NCI-H2029 treated with DMSO at 0.1 percent for 48 hours (cell line): ENCODE data around the gene CARD10.

Experiments
- DNase-seq: peaks from one replicate; lab custom pipeline; 2025; lab: John Stamatoyannopoulos, UW

The CARD10 gene

DNA sequence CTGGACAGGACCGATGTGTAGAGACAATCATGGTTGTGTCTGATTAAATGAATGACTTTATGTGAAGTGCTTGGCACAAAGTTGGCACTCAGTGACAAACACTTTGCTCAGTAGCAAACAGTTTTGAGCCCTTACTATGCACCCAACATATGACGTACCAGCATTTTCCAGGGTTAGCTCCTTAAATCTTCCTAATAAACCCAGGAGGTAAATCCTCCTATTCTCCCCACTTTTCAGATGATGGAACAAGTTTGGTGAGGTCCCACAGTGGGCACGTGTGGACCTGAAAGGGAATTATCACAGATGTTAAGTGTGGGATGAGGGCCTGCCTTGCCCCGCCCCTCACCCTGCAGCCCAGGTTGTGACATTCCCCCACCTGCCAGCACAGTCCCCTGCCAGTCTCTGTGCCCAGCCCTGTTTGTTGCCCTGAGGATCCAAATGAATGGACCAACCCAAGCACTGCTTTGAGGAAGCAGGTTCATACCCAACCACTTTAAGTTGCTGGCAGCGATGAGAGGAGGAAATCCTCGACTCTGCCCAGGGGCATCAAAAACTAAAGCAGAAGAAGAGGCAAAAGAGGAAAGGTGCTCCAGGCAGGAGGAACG, 6.6 kb upstream of the CARD10 start:
- DNase-seq, result no peak

DNA sequence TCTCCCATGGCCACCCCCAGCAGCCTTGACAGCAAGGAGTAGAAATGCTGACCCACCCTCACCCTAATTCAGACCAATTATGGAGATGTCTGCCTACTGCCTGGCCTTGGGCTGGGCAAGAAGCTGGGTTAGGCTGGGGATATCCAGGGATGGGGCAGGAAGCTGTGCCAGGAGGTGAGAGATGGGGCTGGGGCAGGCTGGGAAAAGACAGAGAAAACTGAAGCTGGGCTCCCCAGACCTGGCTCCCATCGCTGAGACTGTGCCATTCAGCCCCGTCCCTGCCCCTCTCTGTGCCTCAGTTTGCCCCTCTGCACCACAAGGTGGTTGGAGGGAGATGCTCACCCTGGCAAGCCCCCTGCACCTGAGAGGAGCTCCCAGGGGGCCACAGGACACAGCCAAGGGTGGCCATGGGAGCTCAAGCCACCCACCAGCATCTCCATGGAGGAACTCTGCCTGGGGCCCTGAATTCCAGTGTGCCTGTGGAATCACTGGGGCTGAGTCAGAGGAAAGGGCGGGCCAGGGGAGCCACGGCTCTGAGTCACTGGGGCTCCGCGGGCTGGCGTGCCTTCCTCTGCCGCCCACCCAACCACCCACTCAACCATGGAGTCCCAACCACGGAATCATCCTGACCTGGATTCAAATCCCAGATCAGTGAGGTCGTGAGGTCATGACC, 6.0 kb upstream of the CARD10 start:
- DNase-seq, result no peak

DNA sequence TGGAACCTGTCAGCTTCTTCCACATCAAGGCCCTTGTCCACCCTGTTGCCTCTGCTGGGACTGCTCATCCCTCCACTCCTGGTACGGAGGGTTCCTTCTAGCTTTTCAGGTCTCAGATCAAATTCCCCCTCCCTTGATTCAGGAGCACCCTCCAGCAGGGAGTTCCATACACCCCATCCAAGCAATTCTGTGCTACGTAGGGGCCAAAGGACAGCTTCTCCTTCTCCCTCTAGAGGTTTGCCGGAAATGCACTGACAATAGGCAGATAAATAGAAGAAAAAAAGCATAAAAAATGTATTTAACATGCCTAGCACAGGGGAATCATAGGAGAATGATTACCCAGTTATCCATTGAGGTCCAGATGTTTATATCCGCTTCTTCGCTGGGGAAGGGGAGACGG, 3.3 kb upstream of the CARD10 start:
- no peak for DNase-seq

DNA sequence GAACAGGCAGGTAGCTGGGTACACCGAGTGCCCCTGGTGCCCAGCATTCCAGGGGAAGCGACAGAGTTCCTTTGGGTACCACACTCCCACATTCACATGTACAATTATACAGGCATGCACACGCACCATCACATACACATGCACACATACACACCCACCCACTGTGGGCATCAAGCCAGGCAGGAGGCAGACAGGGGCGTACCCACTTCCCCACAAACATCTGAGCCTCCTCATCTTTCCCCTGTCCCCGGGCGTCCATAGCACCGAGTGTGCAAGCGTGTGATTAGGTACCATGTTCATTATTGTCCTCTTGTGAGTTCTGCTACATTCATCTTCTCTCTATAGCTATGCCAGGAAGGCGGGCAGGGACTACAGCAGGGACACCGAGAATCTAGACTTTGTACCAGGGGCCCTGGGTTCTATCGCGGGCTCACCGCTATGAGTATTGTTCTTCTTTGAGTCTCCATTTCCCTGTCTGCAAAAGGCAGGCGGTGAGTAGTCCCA, 2.1 kb upstream of the CARD10 start:
- DNase-seq, result no peak

DNA sequence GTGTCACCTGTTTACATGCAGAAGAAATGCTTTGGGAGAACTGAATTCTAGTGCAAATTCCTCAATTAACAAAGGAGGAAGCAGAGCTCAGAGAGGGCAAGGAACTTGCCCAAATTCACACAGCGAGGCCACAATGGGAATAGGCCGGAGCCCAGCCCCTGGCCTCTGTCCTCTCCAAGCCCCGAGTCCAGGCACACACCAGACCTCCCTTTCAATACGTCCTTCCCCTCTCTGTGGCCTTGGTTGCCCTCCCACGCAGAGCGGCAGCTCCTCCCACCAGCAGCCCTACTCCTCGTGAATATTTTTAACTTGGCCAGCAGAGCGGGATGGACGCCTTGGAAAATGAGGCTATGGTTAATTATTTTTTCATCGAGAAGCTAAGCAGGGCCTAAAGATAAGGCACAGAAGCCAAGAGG, 1.6 kb upstream of the CARD10 start:
- no peak for DNase-seq

DNA sequence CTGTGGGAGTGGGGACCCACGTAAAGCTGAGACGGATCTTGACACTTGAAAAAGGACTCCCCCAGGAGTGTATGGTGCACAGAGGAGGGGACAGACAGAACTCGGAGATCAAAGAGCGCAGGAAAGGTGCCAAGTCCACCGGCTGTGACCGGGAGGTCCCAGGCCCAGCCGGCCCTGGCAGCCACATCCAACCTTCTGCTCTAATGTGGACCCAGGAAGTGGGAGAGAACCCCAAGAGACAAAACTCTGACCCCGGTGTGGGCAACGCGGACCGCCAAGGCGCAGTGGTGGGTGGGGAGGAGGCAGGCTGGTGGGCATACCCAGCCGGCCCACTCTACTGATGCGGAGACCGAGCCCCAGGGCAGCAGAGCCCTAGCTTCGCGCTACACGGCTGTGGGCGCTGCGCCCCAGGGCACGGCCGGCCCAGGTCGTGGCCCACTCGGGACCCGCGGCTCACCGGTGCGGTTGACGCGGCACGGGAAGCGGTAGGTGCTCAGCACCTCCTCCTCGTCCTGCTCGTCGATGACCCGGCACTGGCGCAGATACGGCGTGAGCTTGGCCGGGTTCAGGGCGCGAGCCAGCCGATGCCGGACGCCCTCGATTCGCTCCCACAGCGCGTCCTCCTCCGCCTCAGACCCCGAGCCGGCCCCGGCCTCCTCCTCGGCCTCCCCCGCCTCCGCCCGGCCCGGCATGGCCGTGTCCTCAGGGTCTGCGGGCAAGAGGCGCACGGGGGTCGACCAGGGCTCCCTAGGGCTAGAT, 527 bp downstream of the CARD10 start:
- DNase-seq, result no peak

DNA sequence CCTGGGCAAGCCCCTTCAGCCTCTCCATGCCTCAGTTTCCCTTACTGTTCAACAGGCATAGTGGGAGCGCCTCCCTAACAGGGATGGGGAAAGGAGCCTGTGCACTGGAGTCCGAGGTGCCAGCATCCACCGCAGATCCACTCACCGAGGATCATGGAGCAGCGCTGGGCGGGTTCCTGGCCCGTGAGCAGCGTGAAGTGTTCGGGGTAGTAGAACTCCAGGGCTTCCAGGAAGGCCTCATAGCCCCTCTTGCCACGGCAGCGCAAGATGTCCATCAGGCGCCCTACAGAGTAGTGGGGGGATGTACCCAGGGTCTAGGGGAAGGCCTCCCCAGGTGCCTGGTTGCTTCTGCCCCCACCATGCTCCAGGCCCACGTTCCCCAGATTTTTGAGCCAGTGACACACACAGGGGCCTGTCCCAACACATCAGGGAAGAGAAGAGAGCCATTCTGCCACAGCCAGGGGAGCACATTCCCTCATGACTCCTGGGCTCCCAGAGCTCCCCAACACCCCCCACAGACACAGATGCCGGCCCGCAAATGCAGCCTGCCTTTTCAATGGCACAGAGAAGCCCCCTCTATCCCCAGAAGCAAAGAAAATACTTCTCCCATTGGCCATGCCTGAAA, 1.3 kb downstream of the CARD10 start:
- DNase-seq, result no peak

DNA sequence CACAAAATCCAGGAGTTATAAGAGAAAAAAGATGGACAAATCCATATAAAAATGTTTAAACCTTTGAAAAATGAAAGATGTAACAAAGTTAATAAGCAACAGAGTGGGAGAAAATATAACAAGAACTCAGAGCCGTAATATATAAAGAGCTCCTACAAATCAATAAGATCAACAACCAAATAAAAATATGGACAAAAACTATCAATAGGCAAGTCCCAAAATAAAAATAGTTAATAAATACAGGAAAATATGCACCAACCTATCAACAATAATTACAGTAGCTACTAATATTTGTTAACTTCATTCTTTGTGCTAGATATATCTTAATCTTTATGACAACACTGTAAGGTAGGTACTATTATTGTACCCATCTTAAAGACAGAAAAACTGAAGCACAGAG, 2.8 kb downstream of the CARD10 start:
- DNase-seq, result no peak

DNA sequence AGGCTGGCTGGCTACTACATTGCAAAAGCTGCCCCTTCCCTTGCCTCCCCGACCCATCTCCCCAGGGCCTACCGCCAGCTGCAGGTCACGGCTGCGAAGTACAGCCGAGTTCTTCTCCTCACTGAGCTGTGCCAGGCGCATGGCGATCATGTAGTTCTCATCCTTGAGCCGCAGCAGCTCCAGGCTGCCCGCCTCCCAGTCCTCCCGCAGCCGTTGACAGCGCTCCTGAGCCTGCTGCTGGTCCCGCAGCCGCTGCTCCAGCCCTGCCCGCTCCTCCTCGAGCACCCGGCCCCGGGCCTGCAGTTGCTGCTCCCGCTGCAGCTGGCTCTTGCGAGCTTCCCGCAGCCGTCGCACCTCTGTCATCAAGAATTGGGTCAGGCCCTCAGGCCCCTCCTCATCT, 3.3 kb downstream of the CARD10 start:
- DNase-seq, result no peak

DNA sequence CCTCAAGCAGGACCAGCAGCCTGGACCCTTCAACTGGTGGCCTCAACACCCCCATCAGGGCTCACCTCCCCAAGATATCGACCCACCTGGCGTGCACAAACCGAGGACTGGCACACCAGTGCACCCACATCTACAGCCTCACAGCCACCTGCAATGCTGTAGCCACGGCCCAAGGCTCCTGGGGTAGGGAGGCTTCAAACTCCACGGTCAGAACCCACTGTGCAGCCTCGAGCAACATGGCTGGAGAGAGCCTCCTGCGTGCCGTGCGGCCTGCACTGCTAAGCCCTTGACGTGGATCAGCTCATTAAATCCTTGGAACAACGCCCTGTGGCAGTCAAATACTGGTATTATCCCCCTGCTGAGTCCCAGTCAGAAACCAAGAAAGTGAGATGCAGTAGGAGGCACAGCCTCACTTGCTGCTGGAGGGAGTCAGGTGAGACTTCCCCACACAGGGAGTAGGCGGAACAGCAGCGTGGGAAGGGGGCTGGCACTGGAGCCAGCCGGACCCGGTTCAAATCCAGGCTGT, 4.6 kb downstream of the CARD10 start:
- no peak for DNase-seq

DNA sequence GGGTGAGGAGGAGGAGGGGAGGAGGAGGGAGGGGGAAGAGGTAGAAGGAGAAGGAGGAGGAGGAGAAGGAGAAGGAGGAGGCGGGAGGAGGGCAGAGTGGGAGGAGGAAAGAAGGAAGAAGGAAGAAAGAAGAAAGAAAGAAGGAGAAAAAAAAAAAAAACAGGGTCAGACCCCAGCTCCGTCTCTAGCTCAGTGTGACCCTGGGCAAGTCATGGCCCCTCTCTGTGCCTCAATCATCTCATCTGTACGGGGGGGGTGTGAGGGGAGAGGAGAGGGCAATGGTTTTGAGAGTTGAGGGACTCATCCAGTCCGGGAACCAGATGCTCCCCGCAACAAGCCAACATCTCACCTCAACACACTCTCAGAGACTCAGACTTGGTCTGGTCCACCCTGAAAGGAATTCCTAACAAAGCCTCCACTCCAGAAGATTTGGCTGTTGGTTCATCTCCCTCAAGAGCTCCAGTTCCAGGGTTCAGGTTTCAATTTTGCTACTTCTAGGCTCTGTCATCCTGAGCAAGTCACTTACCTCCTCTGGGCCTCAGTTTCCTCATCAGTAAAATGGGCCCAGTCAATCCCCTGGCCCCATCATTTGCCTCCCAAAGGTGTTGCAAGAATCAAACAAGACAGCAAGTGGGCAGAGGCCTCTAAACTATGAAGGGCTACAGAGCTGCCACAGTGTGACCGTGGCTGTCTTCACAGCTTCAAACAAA, 7.7 kb downstream of the CARD10 start:
- DNase-seq, result no peak

DNA sequence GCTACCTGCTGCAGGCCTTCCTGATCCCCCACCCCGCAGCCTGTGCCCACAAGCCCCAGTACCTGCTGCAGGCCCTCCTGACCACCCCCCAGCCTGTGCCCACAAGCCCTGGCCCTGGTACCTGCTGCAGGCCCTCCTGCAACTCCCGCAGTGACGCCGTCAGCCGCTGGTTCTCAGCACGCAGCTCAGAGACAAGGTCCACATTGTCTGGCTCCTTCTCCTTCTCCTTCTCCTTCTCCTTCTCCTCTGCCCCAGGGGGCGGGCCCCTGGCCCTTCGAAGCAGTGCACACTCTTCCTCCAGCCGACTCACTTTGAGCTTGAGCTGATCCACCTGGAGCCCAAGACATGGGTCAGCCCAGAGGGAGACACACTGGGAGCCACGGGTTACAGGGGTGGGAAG, 9.1 kb downstream of the CARD10 start:
- no peak for DNase-seq

DNA sequence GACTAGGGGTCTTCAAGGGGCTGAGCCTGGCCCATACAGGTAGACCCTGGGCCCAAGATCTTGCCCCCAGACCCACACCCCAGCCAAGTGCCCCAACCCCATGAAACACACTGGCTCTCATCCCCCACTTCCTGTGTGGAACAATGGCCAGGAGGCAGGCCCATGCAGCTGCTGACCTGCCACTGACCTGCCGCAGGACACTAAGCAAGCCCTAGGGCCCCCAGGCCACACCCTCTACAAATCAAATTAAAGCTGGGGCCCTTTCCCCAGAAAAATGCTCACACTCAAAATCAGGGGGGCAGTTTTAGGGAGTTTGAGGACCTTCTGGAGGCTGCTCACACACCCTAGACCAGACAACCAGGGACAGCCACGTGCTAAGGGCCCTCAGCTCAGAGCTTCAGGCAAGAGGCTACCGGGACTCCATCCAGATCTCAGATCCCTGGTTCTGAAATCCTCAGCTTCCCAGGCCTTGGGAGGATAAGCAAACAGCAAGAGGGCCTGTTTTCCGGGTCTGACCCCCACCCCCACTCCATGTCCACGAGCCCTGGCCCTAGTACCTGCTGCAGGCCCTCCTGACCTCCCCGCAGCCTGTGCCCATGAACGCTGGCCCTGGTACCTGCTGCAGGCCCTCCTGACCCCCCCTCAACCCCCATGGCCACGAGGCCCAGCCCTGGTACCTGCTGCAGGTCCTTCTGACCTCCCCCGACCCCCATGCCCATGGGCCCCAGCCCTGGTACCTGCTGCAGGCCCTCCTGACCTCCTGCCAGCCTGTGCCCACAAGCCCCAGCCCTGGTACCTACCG, 10.0 kb downstream of the CARD10 start:
- DNase-seq, result no peak

DNA sequence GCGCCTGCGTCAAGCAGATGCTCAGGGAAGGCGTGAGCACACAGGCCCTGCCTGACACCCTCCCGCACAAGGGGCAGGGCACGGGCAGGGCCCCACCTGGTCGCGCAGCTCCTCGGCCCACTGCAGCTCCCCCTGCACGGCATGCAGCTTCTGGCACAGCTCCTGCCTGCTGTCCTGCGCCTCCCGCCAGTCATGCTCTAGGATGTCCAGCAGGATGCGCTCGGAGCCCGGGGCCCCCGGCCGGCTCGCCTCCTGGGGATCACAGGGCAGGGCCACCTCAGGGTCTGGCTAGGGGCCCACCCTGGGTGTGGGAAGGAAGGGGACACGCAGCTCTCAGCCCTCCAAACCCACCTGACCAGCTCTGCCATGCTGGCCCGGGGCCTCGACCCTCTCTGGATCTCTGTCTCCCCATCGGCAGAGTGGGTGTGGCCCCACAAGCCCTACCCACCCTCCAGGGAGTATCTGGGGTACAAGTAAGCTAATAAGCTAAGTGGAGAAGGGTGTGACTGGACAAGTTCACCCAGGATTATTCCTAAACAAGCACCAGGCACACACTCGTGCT, 10.7 kb downstream of the CARD10 start:
- no peak for DNase-seq

DNA sequence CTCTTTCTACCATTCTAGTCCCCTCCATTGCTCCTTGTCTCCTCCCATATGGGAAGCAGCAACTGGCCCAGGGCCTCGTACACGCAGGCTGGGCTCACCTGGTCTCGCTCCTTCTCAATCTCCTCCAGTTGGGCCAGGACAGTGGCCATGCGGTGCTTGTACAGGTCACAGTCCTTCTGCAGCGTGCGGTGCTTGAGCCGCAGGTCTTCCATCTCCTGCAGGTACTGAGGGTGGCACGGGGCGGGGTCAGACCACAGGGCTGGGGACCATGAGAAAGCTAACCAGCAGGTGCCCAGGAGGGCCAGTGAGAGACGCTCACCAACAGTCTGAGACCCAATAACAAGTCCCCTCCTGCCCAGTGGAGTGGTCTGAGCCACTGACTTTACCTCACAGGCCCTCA, 11.5 kb downstream of the CARD10 start:
- no peak for DNase-seq

DNA sequence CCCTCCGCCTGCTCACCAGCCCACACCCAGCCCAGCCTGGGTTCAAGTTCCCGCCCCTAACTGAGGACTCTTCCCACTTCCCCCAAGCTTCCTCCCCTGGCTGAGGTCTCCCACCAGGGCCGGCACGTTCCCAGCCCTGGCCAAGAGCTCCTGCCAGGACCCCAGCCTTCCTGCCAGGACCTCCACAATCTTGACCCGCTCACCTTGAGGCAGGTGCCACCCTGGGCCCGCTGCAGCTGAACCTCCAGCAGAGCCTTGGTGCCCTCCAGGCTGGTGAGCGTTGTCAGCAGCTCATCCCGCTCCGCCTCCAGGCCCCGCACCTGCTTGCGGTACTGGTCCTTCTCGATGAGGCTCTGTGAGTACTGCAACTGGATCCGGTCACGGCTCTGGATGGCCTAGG, 13.2 kb downstream of the CARD10 start:
- no peak for DNase-seq

DNA sequence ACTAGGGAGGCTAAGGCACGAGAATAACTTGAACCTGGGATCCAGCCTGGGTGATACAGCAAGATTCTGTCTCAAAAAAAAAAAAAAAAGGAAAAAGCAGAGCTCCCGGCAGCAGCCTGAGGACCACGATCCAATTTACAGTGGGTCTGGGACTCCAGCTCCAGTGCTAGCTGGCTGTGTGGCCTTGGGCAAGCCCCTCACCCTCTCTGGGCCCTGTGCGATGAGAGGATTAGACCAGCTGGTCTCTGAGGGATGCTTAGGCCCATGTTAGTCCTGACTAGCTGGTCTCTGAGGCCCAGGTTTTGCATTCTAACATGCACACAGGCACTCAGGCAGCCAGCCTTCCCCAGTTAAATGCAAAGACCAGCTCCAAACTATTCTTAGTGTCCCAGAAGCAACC, 13.7 kb downstream of the CARD10 start:
- no peak for DNase-seq

DNA sequence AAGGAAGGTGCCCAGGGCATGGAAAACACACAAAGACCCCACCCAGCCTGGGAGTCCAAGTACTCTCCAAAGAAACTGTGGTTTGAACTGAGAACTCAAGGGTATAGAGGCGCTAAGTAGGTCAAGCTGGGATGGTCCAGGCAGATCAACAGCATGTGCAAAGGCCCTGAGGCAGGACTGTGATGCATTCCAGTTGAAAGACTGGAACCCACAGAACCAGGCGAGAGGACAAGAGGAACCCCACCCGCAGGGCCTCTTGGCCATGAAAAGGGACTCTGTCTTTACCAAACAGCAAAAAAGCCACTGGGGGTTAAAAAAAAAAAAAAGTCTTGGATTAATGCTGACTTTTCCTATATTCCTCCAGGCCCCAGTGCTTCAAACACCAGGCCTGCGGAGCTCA, 14.3 kb downstream of the CARD10 start:
- DNase-seq, result no peak

DNA sequence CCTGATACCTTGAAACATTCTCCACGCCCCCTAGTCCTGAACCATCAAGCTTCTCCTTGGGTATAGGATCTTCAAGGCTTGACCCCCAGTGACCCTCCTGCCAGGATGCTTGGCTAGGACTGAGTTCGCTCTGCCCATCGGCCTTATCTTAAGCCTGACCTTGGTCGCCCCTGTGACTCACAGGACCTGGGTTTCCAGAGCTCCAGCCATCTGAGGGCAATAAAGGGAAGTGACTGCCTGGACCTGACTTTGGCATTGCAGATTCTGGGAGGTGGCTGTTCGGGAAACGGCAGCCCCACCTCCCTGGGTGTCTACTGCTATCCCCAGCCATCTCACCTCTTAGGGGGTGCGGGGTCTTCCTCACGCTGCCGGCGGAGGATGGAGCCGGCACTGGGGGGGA, 15.4 kb downstream of the CARD10 start:
- no peak for DNase-seq

DNA sequence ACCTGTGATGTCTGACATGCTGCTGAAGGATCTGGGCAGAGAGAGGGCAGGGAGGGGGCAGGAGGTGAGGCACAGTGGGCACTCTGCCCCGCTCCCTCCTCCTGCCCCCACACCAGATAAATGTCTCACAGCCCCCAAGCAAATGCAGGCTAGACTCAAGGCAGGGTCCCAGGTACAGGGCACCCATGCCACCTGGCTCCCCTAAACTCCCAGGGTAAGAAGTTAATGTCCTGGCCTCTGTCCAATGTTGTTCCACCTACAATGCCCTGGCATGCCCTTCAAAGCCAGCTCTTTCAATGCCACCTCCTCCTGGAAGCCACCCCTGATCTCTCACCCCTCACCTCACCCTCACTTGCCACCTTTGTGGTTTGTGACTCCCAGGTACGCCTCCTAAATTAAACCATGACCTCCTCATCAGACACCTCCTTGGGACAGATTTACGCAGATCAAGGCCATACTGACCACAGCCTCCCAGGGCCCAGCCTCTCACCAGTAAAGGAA, 16.0 kb downstream of the CARD10 start:
- no peak for DNase-seq
